Central memory CD8-positive, alpha-beta T cell (primary cell): ENCODE data around the gene UNCX.
"Not testable (repeated sequence)": the region's sequence is repeated elsewhere in the genome, so short reads cannot be mapped to it uniquely, and the experiment has no call there.

Source experiments
- ATAC-seq: fragments of 150-1000 bp; cut with Tn5 transposase; replicated peaks from 2 replicates; pipeline ENCODE4 v1.10.0; 2022; ENCODE audit warnings: mild to moderate bottlenecking, moderate FRiP score, moderate number of reproducible peaks; ENCODE audit not compliant: poor library complexity, severe bottlenecking; ENCODE audit errors: extremely low read depth
- DNase-seq, 2 donors: peaks; one replicate each; pipeline ENCODE4 v3.0.0; 2021; ENCODE audit warnings: low spot score in 2 of 2
- H3K27ac Mint-ChIP-seq: one replicate; pipeline ENCODE4 v1.8.0; 2022; ENCODE audit warnings: low read depth, mild to moderate bottlenecking, moderate library complexity, mixed read lengths
- H3K27me3 Mint-ChIP-seq: one replicate; pipeline ENCODE4 v1.8.0; 2022; ENCODE audit warnings: mixed read lengths
- H3K36me3 Mint-ChIP-seq: one replicate; pipeline ENCODE4 v1.8.0; 2022; ENCODE audit warnings: mild to moderate bottlenecking, moderate library complexity, mixed read lengths; ENCODE audit not compliant: insufficient read depth
- H3K4me1 Mint-ChIP-seq: one replicate; pipeline ENCODE4 v1.8.0; 2022; ENCODE audit warnings: mixed read lengths
- H3K4me3 Mint-ChIP-seq: one replicate; pipeline ENCODE4 v1.8.0; 2022; ENCODE audit warnings: mild to moderate bottlenecking, moderate library complexity, mixed read lengths
- H3K9me3 Mint-ChIP-seq: one replicate; pipeline ENCODE4 v1.8.0; 2022; ENCODE audit warnings: mixed read lengths

Gene UNCX

GRCh38 chr7:1204460-1205140 is 28.1 kb upstream of the UNCX start:
- H3K36me3 Mint-ChIP-seq, result no peaks in the 10 kb centered on the region
- H3K4me1 Mint-ChIP-seq, result no peaks in the 10 kb centered on the region
- ATAC-seq (no peak), DNase-seq (no peak)
- H3K27me3 Mint-ChIP-seq, result peaks cover 8% of the 10 kb centered on the region
- H3K4me3 Mint-ChIP-seq, result no peak overlapping the region
- no peaks in the 10 kb centered on the region for H3K9me3 Mint-ChIP-seq
- H3K27ac Mint-ChIP-seq, result no peak overlapping the region

- H3K27me3 Mint-ChIP-seq, result peaks cover 19% of the 10 kb centered on the region
- not testable (repeated sequence) for DNase-seq, H3K27ac Mint-ChIP-seq, H3K4me3 Mint-ChIP-seq, ATAC-seq, H3K9me3 Mint-ChIP-seq, H3K36me3 Mint-ChIP-seq, H3K4me1 Mint-ChIP-seq
These were observed 26.9 kb upstream of the UNCX start for GRCh38 chr7:1205742-1206141.

GRCh38 chr7:1209097-1209496 is 23.6 kb upstream of the UNCX start:
- no peaks in the 10 kb centered on the region for H3K9me3 Mint-ChIP-seq
- no peaks in the 10 kb centered on the region for H3K36me3 Mint-ChIP-seq
- no peak for ATAC-seq
- H3K4me3 Mint-ChIP-seq, result no peak overlapping the region
- H3K27me3 Mint-ChIP-seq, result peaks cover 40% of the 10 kb centered on the region
- no peak overlapping the region for H3K27ac Mint-ChIP-seq
- DNase-seq, result no peak
- H3K4me1 Mint-ChIP-seq, result no peaks in the 10 kb centered on the region

DNA sequence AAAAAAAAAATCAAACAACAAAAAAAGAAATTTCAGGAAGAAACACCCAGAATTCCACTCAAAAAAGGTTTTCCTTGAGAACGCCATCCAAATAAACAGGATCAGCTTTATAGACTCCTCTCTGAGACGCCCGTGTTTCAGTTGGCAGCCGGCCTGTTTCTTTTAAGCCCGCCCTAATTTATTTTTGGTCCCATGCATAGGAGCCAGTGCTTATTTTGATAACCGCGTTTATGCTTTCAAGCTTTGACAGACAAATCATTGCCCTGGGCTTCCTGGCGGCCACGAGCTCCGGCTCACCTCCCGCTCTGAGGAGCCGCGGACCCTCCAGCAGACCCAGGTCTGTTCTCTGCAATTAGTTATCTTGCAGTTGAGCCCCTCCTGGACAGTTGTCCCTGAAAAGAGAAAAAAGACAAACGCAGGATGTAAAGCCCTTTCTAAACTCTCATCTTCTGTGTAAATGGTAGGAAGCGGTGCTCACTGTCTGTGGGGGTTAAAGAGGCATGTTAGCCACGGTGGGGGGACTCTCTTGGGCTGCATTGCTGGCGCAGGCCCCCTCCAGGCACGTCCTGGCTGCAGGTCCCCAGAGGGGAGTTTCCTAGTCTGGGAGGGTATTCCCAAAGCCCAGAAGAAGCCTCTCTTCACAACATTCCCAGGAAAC is 22.2 kb upstream of the UNCX start:
- Mint-ChIP-seq H3K27ac (no peak overlapping the region), H3K4me3 (no peak overlapping the region), H3K36me3 (no peaks in the 10 kb centered on the region), H3K27me3 (peaks cover 46% of the 10 kb centered on the region), H3K4me1 (no peaks in the 10 kb centered on the region), H3K9me3 (no peaks in the 10 kb centered on the region)
- ATAC-seq (no peak), DNase-seq (no peak)

- H3K27me3 Mint-ChIP-seq, result peaks cover 48% of the 10 kb centered on the region
- DNase-seq (no peak), ATAC-seq (no peak)
- no peaks in the 10 kb centered on the region for H3K9me3 Mint-ChIP-seq
- H3K4me3 Mint-ChIP-seq, result no peak overlapping the region
- no peak overlapping the region for H3K27ac Mint-ChIP-seq
- no peaks in the 10 kb centered on the region for H3K4me1 Mint-ChIP-seq
- H3K36me3 Mint-ChIP-seq, result no peaks in the 10 kb centered on the region
These were observed 21.6 kb upstream of the UNCX start for GRCh38 chr7:1210979-1211608.

GRCh38 chr7:1211611-1212010 is 21.1 kb upstream of the UNCX start:
- Mint-ChIP-seq H3K36me3 (no peaks in the 10 kb centered on the region), H3K4me1 (no peaks in the 10 kb centered on the region), H3K27me3 (peaks cover 53% of the 10 kb centered on the region), H3K27ac (no peak overlapping the region), H3K9me3 (no peaks in the 10 kb centered on the region), H3K4me3 (no peak overlapping the region)
- no peak for DNase-seq
- ATAC-seq, result no peak

GRCh38 chr7:1212025-1212424 is 20.6 kb upstream of the UNCX start:
- not testable (repeated sequence) for H3K27ac Mint-ChIP-seq, H3K4me3 Mint-ChIP-seq, ATAC-seq, H3K4me1 Mint-ChIP-seq, DNase-seq, H3K36me3 Mint-ChIP-seq, H3K9me3 Mint-ChIP-seq
- H3K27me3 Mint-ChIP-seq, result peaks cover 57% of the 10 kb centered on the region

DNA sequence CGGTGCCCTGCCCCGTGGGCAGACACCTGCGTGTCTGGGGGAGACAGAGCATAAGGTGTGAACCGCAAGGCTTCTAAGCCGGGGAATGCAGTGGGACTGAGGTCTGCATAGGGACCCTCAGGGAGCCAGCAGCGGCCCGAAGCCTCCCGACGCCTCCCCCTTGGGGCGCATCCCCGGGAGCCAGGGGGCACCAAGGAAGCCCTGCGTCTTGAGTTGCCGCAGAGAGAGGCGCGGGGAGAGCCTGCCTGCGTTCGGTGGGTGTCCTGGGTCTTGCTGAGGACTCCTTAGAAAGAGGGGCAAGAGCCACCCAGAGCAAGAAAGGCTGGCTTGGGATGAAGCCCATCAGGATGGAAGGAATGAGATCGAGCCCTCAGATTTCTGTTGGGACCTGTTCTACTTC is 18.2 kb upstream of the UNCX start:
- Mint-ChIP-seq H3K27ac (no peak overlapping the region), H3K27me3 (peaks cover 75% of the 10 kb centered on the region), H3K4me1 (no peaks in the 10 kb centered on the region), H3K4me3 (no peak overlapping the region), H3K9me3 (no peaks in the 10 kb centered on the region), H3K36me3 (peaks cover 2% of the 10 kb centered on the region)
- ATAC-seq, result no peak
- no peak for DNase-seq

GRCh38 chr7:1218541-1219165 is 14.0 kb upstream of the UNCX start:
- H3K27ac Mint-ChIP-seq, result no peak overlapping the region
- ATAC-seq, result no peak
- no peaks in the 10 kb centered on the region for H3K9me3 Mint-ChIP-seq
- H3K4me1 Mint-ChIP-seq, result no peaks in the 10 kb centered on the region
- DNase-seq, result no peak
- no peak overlapping the region for H3K4me3 Mint-ChIP-seq
- H3K27me3 Mint-ChIP-seq, result peaks cover 84% of the 10 kb centered on the region
- H3K36me3 Mint-ChIP-seq, result peaks cover 7% of the 10 kb centered on the region

DNA sequence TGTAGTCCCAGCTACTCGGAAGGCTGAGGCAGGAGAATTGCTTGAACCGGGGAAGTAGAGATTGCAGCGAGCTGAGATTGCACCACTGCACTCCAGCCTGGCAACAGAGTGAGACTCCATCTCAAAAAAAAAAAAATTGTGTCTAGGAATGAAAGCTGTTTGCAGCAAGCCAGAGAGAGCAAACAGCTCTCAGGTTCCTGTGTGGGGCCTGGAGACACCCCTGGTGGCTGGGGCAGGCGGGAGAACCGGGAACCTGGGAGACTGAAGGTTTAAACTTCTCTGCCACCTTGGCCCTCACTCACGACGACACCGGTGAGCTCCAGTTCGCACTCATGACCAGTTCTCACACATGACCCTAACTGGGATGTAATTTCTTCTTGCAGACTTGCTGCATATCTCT is 13.2 kb upstream of the UNCX start:
- DNase-seq (no peak), ATAC-seq (no peak)
- H3K9me3 Mint-ChIP-seq, result no peaks in the 10 kb centered on the region
- H3K36me3 Mint-ChIP-seq, result peaks cover 10% of the 10 kb centered on the region
- no peak overlapping the region for H3K4me3 Mint-ChIP-seq
- no peak overlapping the region for H3K27ac Mint-ChIP-seq
- H3K27me3 Mint-ChIP-seq, result peaks cover 84% of the 10 kb centered on the region
- no peaks in the 10 kb centered on the region for H3K4me1 Mint-ChIP-seq

DNA sequence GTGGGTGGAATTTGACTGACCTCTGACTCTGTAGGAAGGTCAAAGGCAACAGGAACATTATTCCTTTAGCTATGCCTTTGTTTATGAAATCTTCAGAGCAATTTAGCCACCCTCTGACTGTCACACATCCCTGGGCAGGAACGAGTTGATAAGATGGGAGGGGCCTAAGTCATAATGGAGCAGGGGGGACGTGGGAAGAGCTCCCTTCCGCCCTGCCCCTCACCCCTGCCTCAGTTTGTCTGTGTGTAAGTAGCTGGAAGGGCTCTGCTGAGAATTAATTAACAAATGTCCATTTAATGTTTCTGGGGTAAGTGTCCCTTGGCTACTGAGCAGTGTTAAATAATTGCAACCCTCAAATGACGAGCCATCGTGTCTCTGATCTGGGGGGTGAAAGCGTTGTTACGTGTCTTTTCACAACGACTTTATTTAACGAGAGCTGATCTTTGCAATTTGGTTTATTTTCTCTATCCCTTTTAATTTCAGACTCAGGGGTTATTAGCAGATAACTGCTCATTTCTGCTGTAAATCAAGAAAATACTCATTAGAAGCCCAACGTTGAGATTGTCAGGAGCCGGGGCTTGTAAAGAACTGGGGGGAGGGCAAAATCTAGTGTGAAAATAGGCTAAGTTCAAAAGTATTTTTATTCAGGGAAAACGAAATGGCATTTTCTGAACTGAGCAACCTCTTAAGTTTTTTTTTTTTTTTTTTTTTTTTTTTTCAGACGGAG is 12.5 kb upstream of the UNCX start:
- Mint-ChIP-seq H3K36me3 (peaks cover 13% of the 10 kb centered on the region), H3K27ac (no peak overlapping the region), H3K4me1 (no peaks in the 10 kb centered on the region), H3K27me3 (peaks cover 89% of the 10 kb centered on the region), H3K9me3 (no peaks in the 10 kb centered on the region), H3K4me3 (no peak overlapping the region)
- ATAC-seq (no peak), DNase-seq (no peak)

DNA sequence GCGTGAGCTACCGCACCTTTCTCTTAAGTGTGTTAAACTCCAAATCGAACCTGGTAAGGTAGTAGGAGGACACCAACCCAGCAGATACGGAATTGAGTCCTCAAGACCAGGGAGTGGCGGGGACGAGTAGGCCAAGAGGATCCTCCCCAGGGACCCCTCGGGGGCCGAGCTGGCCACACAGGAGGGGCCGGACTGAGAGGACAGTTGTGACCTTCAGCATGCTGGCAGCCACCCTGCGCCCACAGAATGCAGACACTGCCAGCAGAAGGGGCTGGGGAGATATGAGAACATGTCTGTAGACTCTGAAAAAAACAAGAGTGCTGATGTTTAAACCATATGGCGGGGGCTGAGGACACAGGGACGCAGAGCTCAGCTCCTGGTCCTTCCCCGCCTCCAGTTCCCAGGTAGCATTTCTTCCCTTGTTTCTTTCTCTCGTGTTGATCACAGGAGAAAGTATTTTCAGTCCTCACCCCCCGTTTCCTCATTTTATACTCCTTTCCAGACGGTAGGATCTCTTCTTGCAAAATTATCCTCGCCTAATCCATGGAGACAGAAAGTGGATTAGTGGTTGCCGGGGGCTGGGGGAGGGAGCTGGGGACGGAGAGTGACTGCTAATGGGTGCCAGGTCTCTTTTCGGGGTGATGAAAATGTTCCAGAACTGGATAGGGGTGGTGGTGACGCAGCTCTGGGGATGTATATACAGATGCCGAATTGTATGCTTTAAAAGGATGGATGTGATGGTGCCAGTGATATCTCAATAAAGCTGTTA is 11.5 kb upstream of the UNCX start:
- DNase-seq, result no peak
- H3K27ac Mint-ChIP-seq, result no peak overlapping the region
- no peak overlapping the region for H3K4me3 Mint-ChIP-seq
- H3K27me3 Mint-ChIP-seq, result peaks cover 97% of the 10 kb centered on the region
- H3K4me1 Mint-ChIP-seq, result no peaks in the 10 kb centered on the region
- no peak for ATAC-seq
- H3K9me3 Mint-ChIP-seq, result no peaks in the 10 kb centered on the region
- H3K36me3 Mint-ChIP-seq, result peaks cover 17% of the 10 kb centered on the region
